Fibroblast of lung (primary cell): Measurements from ENCODE around the gene EFHC1. TPM values are rescaled to one million over a fixed set of nuclear protein-coding genes. Genes with fewer than 3 reads are reported as not detected.

Experiments used
- DNase-seq, 2 donors: peaks; one replicate each; pipeline versions ENCODE4 v3.0.0 to v3.0.0-alpha.2; 2010; ENCODE audit warnings: low read depth in 2 of 2
- H2AFZ ChIP-seq: 2 replicates; pipeline ENCODE4 v1.5.1; 2012; ENCODE audit warnings: low read length, control low read depth, inconsistent platforms
- H3K27ac ChIP-seq: 2 replicates; pipeline ENCODE4 v1.5.1; 2011; ENCODE audit warnings: low read length, control low read depth; ENCODE audit not compliant: insufficient read depth
- H3K27me3 ChIP-seq: 2 replicates; pipeline ENCODE4 v1.5.1; 2011; ENCODE audit warnings: mild to moderate bottlenecking, low read length; ENCODE audit not compliant: control insufficient read depth, insufficient read depth
- H3K36me3 ChIP-seq: 2 replicates; pipeline ENCODE4 v1.5.1; 2011; ENCODE audit warnings: low read length; ENCODE audit not compliant: control insufficient read depth, insufficient read depth
- H3K4me1 ChIP-seq: 2 replicates; pipeline ENCODE4 v1.5.1; 2011; ENCODE audit warnings: low read length; ENCODE audit not compliant: control insufficient read depth, insufficient read depth; ENCODE audit errors: extremely low read depth
- H3K4me2 ChIP-seq: 2 replicates; pipeline ENCODE4 v1.5.1; 2011; ENCODE audit warnings: low read length, control low read depth; ENCODE audit not compliant: insufficient read depth; ENCODE audit errors: extremely low read depth
- H3K4me3 ChIP-seq, 4 experiments: fragments of 200-600 bp in 1 of 4; sonication (generic) in 1 of 4; replicated peaks in 1 of 4; 2 replicates each; pipeline ENCODE4 v1.5.1; 2011 to 2016; ENCODE audit warnings: low read length in 4 of 4, low read depth in 3 of 4, mild to moderate bottlenecking in 3 of 4, control low read depth in 2 of 4, inconsistent platforms in 1 of 4, mixed read lengths in 1 of 4; ENCODE audit not compliant: insufficient read depth in 1 of 4; ENCODE audit errors: control extremely low read depth in 1 of 4
- H3K79me2 ChIP-seq: 2 replicates; pipeline ENCODE4 v1.5.1; 2012; ENCODE audit warnings: mild to moderate bottlenecking, low read length, inconsistent platforms; ENCODE audit not compliant: control insufficient read depth, insufficient read depth
- H3K9ac ChIP-seq: 2 replicates; pipeline ENCODE4 v1.5.1; 2011; ENCODE audit warnings: mild to moderate bottlenecking, low read length, control low read depth; ENCODE audit not compliant: insufficient read depth
- H3K9me3 ChIP-seq: 2 replicates; pipeline ENCODE4 v1.5.1; 2012; ENCODE audit warnings: low read depth, low read length; ENCODE audit not compliant: control insufficient read depth, insufficient read depth
- H4K20me1 ChIP-seq: 2 replicates; pipeline ENCODE4 v1.5.1; 2011; ENCODE audit warnings: low read length; ENCODE audit not compliant: control insufficient read depth, insufficient read depth; ENCODE audit errors: extremely low read depth
- EZH2 ChIP-seq: IDR thresholded peaks from 2 replicates; pipeline ENCODE4 v1.5.1; 2012; ENCODE audit warnings: low read length, control low read depth, mild to moderate bottlenecking; ENCODE audit errors: missing control alignments
- polyA plus RNA-seq, 2 donors: library from polyadenylated mRNA; depleted of rRNA in 1 of 2; stranded (reverse) in 1 of 2; unstranded in 1 of 2; fragments of >200 nt; gene quantifications; 2 replicates each; pipeline ENCODE4 v1.2.1, GENCODE V29; 2011 to 2012; ENCODE audit warnings: missing spikeins in 1 of 2
- total RNA-seq: library from RNA; depleted of rRNA; stranded (reverse); fragments of >200 nt; gene quantifications from 2 replicates; pipeline ENCODE4 v1.2.1, GENCODE V29; 2014
- TF ChIP-seq, protein P1 (sequence below), 2 donors: IDR thresholded peaks in 1 of 2; conservative IDR thresholded peaks in 1 of 2; 1 replicate in 1 of 2; 2 replicates in 1 of 2; pipeline ENCODE4 v1.5.1; 2011 to 2012; ENCODE audit warnings: low read length in 2 of 2, control low read depth in 1 of 2, inconsistent platforms in 1 of 2, low read depth in 1 of 2, mild to moderate bottlenecking in 1 of 2

The EFHC1 gene
- total and polyA plus RNA-seq, 2 donors (not counting 1 experiment from before 2014, with no cell fraction given), result 29.4 to 32.9 TPM

DNA sequence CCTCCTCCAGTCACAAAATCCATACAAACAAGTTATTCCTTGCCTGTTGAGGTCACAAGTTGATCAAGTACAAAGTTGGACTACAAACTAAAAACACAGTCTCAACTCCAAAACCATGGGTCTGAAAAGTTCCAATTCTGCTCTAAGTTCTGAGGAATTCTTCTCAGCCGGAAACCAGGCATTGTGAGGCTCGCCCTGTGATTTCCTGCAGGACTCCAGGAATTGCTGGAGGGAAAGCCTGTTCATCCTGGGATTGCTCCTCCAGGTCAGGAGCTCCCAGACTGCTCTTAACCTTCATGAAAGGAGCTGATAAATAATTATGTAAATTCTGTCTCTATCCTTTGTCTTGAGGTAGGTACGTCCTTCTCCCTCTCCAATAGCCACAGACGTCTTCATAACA, 148.2 kb downstream of the EFHC1 start:
- Histone ChIP-seq H3K79me2 (peaks cover 97% of the 10 kb centered on the region), H3K4me3 (no peak overlapping the region), H3K9ac (no peak overlapping the region), H3K36me3 (peaks cover 9% of the 10 kb centered on the region), H4K20me1 (peaks cover 3% of the 10 kb centered on the region), H3K4me1 (peaks cover 50% of the 10 kb centered on the region), H2AFZ (no peak overlapping the region), H3K27me3 (no peaks in the 10 kb centered on the region), H3K4me2 (no peak overlapping the region), H3K9me3 (no peaks in the 10 kb centered on the region), H3K27ac (peak overlapping the region; percentile 87)
- no peak for DNase-seq
- TF ChIP-seq, protein P1, sequence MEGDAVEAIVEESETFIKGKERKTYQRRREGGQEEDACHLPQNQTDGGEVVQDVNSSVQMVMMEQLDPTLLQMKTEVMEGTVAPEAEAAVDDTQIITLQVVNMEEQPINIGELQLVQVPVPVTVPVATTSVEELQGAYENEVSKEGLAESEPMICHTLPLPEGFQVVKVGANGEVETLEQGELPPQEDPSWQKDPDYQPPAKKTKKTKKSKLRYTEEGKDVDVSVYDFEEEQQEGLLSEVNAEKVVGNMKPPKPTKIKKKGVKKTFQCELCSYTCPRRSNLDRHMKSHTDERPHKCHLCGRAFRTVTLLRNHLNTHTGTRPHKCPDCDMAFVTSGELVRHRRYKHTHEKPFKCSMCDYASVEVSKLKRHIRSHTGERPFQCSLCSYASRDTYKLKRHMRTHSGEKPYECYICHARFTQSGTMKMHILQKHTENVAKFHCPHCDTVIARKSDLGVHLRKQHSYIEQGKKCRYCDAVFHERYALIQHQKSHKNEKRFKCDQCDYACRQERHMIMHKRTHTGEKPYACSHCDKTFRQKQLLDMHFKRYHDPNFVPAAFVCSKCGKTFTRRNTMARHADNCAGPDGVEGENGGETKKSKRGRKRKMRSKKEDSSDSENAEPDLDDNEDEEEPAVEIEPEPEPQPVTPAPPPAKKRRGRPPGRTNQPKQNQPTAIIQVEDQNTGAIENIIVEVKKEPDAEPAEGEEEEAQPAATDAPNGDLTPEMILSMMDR (conservative IDR thresholded peaks at IDR 0.05 in 1 of 2, IDR thresholded peaks at IDR 0.05 in 1 of 2; ENCODE audit: low read depth in 1 of 2, low read length in 2 of 2), result no peak
- no peak for TF ChIP-seq EZH2

DNA sequence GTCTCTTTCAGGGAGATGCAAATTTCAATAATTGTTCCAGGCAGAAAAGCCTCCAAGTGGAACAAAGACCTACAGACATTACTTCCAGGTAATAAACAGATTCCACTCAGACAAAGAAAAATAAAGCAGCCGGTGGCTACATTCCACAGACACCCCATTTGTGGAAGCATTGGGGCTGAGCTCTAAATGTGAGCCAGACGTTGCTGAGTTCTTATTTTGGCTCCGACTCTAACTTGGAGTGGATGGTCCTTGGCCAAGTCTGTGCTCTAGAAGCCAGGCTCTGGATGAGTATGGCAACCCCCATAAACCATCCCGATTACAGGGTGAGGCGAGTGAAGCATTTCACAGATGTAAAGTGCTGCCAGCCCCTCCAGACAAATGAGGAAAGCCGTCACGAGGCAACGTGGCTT, 150.2 kb downstream of the EFHC1 start:
- peaks cover 8% of the 10 kb centered on the region for H3K36me3 ChIP-seq
- peak overlapping the region in 3 of 4 experiments; percentile 5 to 22 (median 9) for H3K4me3 ChIP-seq
- H3K9ac ChIP-seq, result peak overlapping the region; percentile 24
- no peaks in the 10 kb centered on the region for H3K9me3 ChIP-seq
- DNase-seq, result peak; percentile 54 to 84
- H3K4me1 ChIP-seq, result peaks cover 55% of the 10 kb centered on the region
- no peak overlapping the region for H2AFZ ChIP-seq
- peak overlapping the region; percentile 57 for H3K27ac ChIP-seq
- peaks cover 3% of the 10 kb centered on the region for H4K20me1 ChIP-seq
- H3K79me2 ChIP-seq, result peaks cover 97% of the 10 kb centered on the region
- no peak for TF ChIP-seq EZH2
- TF ChIP-seq, protein P1 (conservative IDR thresholded peaks at IDR 0.05 in 1 of 2, IDR thresholded peaks at IDR 0.05 in 1 of 2; ENCODE audit: low read depth in 1 of 2, low read length in 2 of 2), result no peak
- no peaks in the 10 kb centered on the region for H3K27me3 ChIP-seq
- peak overlapping the region; percentile 60 for H3K4me2 ChIP-seq

DNA sequence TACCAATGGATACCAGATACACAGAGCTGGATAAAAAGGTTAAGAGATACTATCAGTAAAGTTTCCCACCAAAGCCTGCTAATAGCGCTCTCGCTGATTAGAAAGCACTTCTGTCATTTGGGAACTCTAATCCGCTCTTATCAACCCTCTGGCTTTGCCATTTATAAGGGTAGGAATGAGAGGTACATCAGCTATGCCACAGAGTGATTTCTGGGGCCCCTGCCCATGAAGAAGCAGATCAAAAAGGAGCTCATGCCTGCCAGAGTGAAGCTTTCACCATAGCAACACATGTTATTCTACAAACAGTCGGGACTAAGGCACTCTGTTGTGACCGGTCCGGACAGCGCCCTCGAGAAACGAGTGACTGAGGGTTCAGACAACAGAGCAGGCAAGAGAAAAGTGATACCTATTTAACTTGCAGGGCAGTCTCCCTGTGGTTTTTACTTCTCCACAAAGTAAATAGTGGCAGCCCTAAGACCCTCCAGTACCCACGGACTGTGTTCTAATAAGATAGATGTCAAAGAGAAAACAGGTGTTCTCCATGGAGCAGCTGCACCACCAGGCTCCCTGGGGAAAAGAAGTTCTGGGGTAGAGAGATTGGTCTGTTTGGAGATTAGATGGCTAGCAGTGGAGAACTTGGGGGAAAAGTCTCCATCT, 151.1 kb downstream of the EFHC1 start:
- TF ChIP-seq EZH2, result no peak
- TF ChIP-seq, protein P1 (conservative IDR thresholded peaks at IDR 0.05 in 1 of 2, IDR thresholded peaks at IDR 0.05 in 1 of 2; ENCODE audit: low read depth in 1 of 2, low read length in 2 of 2), result no peak
- H2AFZ ChIP-seq, result no peak overlapping the region
- H3K27ac ChIP-seq, result peak overlapping the region; percentile 57
- peaks cover 3% of the 10 kb centered on the region for H4K20me1 ChIP-seq
- peaks cover 8% of the 10 kb centered on the region for H3K36me3 ChIP-seq
- peaks cover 97% of the 10 kb centered on the region for H3K79me2 ChIP-seq
- no peaks in the 10 kb centered on the region for H3K9me3 ChIP-seq
- H3K4me2 ChIP-seq, result peak overlapping the region; percentile 74
- no peak overlapping the region for H3K9ac ChIP-seq
- no peaks in the 10 kb centered on the region for H3K27me3 ChIP-seq
- H3K4me1 ChIP-seq, result peaks cover 49% of the 10 kb centered on the region
- peak overlapping the region in 2 of 4 experiments; percentile 30 to 39 for H3K4me3 ChIP-seq
- no peak for DNase-seq
